Neural cell (in vitro differentiated cells): ENCODE data around the gene ALLC. TPM values are rescaled to one million over a fixed set of nuclear protein-coding genes. Genes with fewer than 3 reads are reported as not detected.
"Not testable (repeated sequence)": the region's sequence is repeated elsewhere in the genome, so short reads cannot be mapped to it uniquely, and the experiment has no call there.

ENCODE experiments used
- H2AFZ ChIP-seq: fragments of 200-600, 300-800 bp; sonication (generic), shearing (Covaris generic); 2 replicates; pipeline ENCODE4 v1.6.0; 2014; ENCODE audit warnings: low read depth, mild to moderate bottlenecking, antibody characterized with exemption, low read length, moderate library complexity
- H3F3A ChIP-seq: fragments of 200-600 bp; shearing (Covaris generic); 2 replicates; pipeline ENCODE4 v1.6.1; 2016; ENCODE audit warnings: mild to moderate bottlenecking, moderate library complexity, mixed read lengths, antibody characterized with exemption, low read length; ENCODE audit not compliant: insufficient read depth, poor library complexity, severe bottlenecking
- H3K27ac ChIP-seq: fragments of 200-600, 300-800 bp; sonication (generic), shearing (Covaris generic); 2 replicates; pipeline ENCODE4 v1.5.1; 2014; ENCODE audit warnings: mild to moderate bottlenecking, low read length, moderate library complexity
- H3K27me3 ChIP-seq: fragments of 300-800, 200-600 bp; sonication (generic), shearing (Covaris generic); 2 replicates; pipeline ENCODE4 v1.6.0; 2014; ENCODE audit warnings: mild to moderate bottlenecking, low read depth, low read length, moderate library complexity; ENCODE audit not compliant: insufficient read depth
- H3K36me3 ChIP-seq: fragments of 300-800, 200-600 bp; sonication (generic), shearing (Covaris generic); 2 replicates; pipeline ENCODE4 v1.5.1; 2014; ENCODE audit warnings: mild to moderate bottlenecking, antibody characterized with exemption, low read length, moderate library complexity; ENCODE audit not compliant: insufficient read depth
- H3K4me2 ChIP-seq: fragments of 300-800, 200-600 bp; sonication (generic), shearing (Covaris generic); 2 replicates; pipeline ENCODE4 v1.6.0; 2014; ENCODE audit warnings: mild to moderate bottlenecking, low read length
- H3K4me3 ChIP-seq: fragments of 300-800, 200-600 bp; sonication (generic), shearing (Covaris generic); 2 replicates; pipeline ENCODE4 v1.5.1; 2014; ENCODE audit warnings: mild to moderate bottlenecking, low read length, moderate library complexity
- H3K79me2 ChIP-seq: fragments of 200-600 bp; shearing (Covaris generic); replicated peaks from 2 replicates; pipeline ENCODE4 v1.6.0; 2014; ENCODE audit warnings: mild to moderate bottlenecking, low read length, moderate library complexity; ENCODE audit not compliant: insufficient read depth
- H3K9ac ChIP-seq: fragments of 300-800, 200-600 bp; sonication (generic), shearing (Covaris generic); 2 replicates; pipeline ENCODE4 v1.6.1; 2016; ENCODE audit warnings: mild to moderate bottlenecking, low read length, mixed read lengths
- H3K9me2 ChIP-seq: fragments of 200-600 bp; shearing (Covaris generic); 2 replicates; pipeline ENCODE4 v1.6.1; 2016; ENCODE audit warnings: mild to moderate bottlenecking, low read length, mixed read lengths; ENCODE audit not compliant: insufficient read depth
- H3K9me3 ChIP-seq: fragments of 200-600, 300-800 bp; sonication (generic), shearing (Covaris generic); 2 replicates; pipeline ENCODE4 v1.6.1; 2016; ENCODE audit warnings: mild to moderate bottlenecking, mixed run types, low read length, moderate library complexity, mixed read lengths
- H4K20me1 ChIP-seq: fragments of 200-600 bp; shearing (Covaris generic); 2 replicates; pipeline ENCODE4 v1.6.1; 2016; ENCODE audit warnings: mild to moderate bottlenecking, mixed run types; ENCODE audit not compliant: insufficient read depth
- CTCF ChIP-seq: fragments of 450-650 bp; IDR thresholded peaks from 2 replicates; pipeline ENCODE4 v1.5.1; 2014; ENCODE audit warnings: antibody characterized with exemption, mild to moderate bottlenecking, moderate library complexity; ENCODE audit not compliant: poor library complexity, severe bottlenecking
- EP300 ChIP-seq: fragments of 450-650 bp; conservative IDR thresholded peaks from 2 replicates; pipeline ENCODE4 v1.6.1; 2014; ENCODE audit warnings: antibody characterized with exemption, mild to moderate bottlenecking, moderate library complexity; ENCODE audit not compliant: poor library complexity, severe bottlenecking
- EZH2 ChIP-seq: fragments of 200-600, 300-800 bp; shearing (Covaris generic), sonication (generic); IDR thresholded peaks from 2 replicates; pipeline ENCODE4 v1.6.1; 2014; ENCODE audit warnings: antibody characterized with exemption, low read length, borderline replicate concordance, mild to moderate bottlenecking; ENCODE audit not compliant: insufficient read depth, poor library complexity, severe bottlenecking
- MXI1 ChIP-seq: fragments of 450-650 bp; conservative IDR thresholded peaks from 2 replicates; pipeline ENCODE4 v1.6.1; 2014; ENCODE audit warnings: antibody characterized with exemption, mild to moderate bottlenecking; ENCODE audit not compliant: poor library complexity, severe bottlenecking
- REST ChIP-seq: IDR thresholded peaks from 2 replicates; pipeline ENCODE4 v1.6.1; 2012; ENCODE audit warnings: borderline replicate concordance
- SMC3 ChIP-seq: fragments of 450-650 bp; conservative IDR thresholded peaks from 2 replicates; pipeline ENCODE4 v1.6.1; 2014; ENCODE audit warnings: antibody characterized with exemption, mild to moderate bottlenecking, moderate library complexity; ENCODE audit not compliant: poor library complexity
- TAF1 ChIP-seq: IDR thresholded peaks from 2 replicates; pipeline ENCODE4 v1.6.1; 2012; ENCODE audit warnings: low read depth
- polyA plus RNA-seq: library from polyadenylated mRNA; depleted of rRNA; stranded (reverse); fragments of >200 nt; gene quantifications from 2 replicates; pipeline ENCODE4 v1.2.3, GENCODE V29; 2014

Gene ALLC
- polyA plus RNA-seq, 1 donor from 2014 or later: 0.33 TPM

- no peak for TF ChIP-seq EP300
- TF ChIP-seq CTCF: no peak
- Histone ChIP-seq H3K36me3 (no peaks in the 10 kb centered on the region), H3F3A (no peaks in the 10 kb centered on the region), H4K20me1 (no peaks in the 10 kb centered on the region), H3K27ac (no peak overlapping the region), H3K4me3 (no peak overlapping the region), H3K79me2 (no peaks in the 10 kb centered on the region), H3K9me2 (no peaks in the 10 kb centered on the region), H3K27me3 (no peaks in the 10 kb centered on the region), H3K9ac (no peak overlapping the region), H3K9me3 (no peaks in the 10 kb centered on the region), H2AFZ (no peak overlapping the region), H3K4me2 (no peak overlapping the region)
Observed at GRCh38 chr2:3612639-3613523, 45.1 kb upstream of the ALLC start.

DNA sequence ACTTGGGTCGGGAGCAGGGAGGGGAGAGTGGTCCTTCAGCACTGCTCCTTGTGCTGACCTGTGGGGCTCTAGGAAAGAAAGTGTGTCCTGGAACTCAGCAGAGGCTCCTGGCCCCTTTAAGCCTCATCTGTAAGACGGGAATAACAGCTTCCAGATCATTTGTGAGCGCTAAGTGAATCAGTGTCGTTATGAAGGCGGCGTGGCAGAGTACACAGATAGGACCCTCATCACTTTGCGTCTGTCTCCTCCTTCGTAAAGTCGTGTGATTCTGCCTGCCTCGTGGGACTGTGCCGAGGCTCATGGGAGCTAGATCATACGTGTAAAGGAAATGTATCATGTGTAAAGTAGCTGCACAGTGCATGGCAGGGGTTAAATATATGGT is 44.5 kb upstream of the ALLC start:
- Histone ChIP-seq H3K4me2 (no peak overlapping the region), H3K79me2 (no peaks in the 10 kb centered on the region), H3F3A (no peaks in the 10 kb centered on the region), H3K9ac (no peak overlapping the region), H3K27ac (no peak overlapping the region), H3K4me3 (no peak overlapping the region), H3K9me2 (no peaks in the 10 kb centered on the region), H3K27me3 (no peaks in the 10 kb centered on the region), H4K20me1 (no peaks in the 10 kb centered on the region), H3K9me3 (no peaks in the 10 kb centered on the region), H3K36me3 (no peaks in the 10 kb centered on the region), H2AFZ (no peak overlapping the region)
- TF ChIP-seq SMC3 (no peak), EZH2 (no peak), TAF1 (no peak), REST (no peak), CTCF (no peak), MXI1 (no peak)

GRCh38 chr2:3614743-3615142 is 43.3 kb upstream of the ALLC start:
- not testable (repeated sequence) for H4K20me1 ChIP-seq, H3K27me3 ChIP-seq, H3K9me2 ChIP-seq, H2AFZ ChIP-seq, H3K9ac ChIP-seq, H3K4me2 ChIP-seq, H3K36me3 ChIP-seq, H3K79me2 ChIP-seq, H3K4me3 ChIP-seq, H3K9me3 ChIP-seq, H3F3A ChIP-seq, H3K27ac ChIP-seq

GRCh38 chr2:3615541-3616200 is 42.3 kb upstream of the ALLC start:
- not testable (repeated sequence) for H3K4me3 ChIP-seq, H4K20me1 ChIP-seq, H3K36me3 ChIP-seq, H3F3A ChIP-seq, H3K4me2 ChIP-seq, H3K79me2 ChIP-seq, H2AFZ ChIP-seq, H3K27ac ChIP-seq, H3K27me3 ChIP-seq, H3K9ac ChIP-seq, H3K9me2 ChIP-seq, H3K9me3 ChIP-seq
